ENCODE results near the gene INTS4. TPM values are rescaled to one million over a fixed set of nuclear protein-coding genes. Genes with fewer than 3 reads are reported as not detected.
"Not testable (repeated sequence)": the region's sequence is repeated elsewhere in the genome, so short reads cannot be mapped to it uniquely, and the experiment has no call there.

Gene INTS4
- total and polyA plus RNA-seq, 2 donors from 2014 or later, result 16.7 to 34.6 TPM

DNA sequence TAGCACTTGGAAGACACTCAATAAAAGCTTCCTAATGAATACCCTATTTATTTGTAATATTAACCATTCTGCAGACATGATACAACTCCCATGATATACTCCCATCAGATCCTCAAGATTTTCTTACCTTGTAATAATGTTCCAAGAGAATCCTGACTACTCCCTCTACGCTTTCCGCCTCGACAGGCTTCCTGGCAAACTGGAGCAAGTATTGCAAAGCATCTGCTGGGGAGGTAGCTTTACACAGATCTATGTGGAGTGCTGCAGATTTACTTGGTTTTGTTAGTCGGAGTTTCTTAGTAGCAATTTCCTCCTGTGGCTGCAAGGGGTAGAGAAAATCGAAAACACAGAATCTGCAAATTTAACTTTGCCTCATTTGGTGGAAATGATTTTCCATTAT lies 3.5 kb downstream of the INTS4 start:
- no peak for DNase-seq
- H3K27ac ChIP-seq (ENCODE audit: low read depth in 2 of 2, low read length in 2 of 2), result no peak overlapping the region
- no peak for FAIRE-seq
- intact Hi-C loops (cut with DNase I), result no loop called here
- H3K9me3 ChIP-seq (ENCODE audit: control insufficient read depth in 2 of 3, insufficient read depth in 1 of 3, low read length in 3 of 3), result no peaks in the 10 kb centered on the region
- H3K4me1 ChIP-seq (ENCODE audit: control insufficient read depth in 2 of 3, insufficient read depth in 2 of 3, low read depth in 1 of 3, low read length in 3 of 3), result peaks cover 6 to 11% (median 7%) of the 10 kb centered on the region in 3 donors
- H3K9ac ChIP-seq (ENCODE audit: low read length in 3 of 3), result no peak overlapping the region
- H3K36me3 ChIP-seq (ENCODE audit: control insufficient read depth in 2 of 3, insufficient read depth in 3 of 3, low read length in 3 of 3), result peaks cover 0 to 13% (median 7%) of the 10 kb centered on the region in 3 donors
- H3K27me3 ChIP-seq (ENCODE audit: control insufficient read depth, insufficient read depth, low read length), result no peaks in the 10 kb centered on the region
- H3K4me3 ChIP-seq (ENCODE audit: low read length in 3 of 3), result no peak overlapping the region
- no peak for TF ChIP-seq CTCF (IDR thresholded peaks at IDR 0.05; ENCODE audit: borderline replicate concordance, extremely low read depth, insufficient read depth)

GRCh38 chr11:77986456-77986855 lies 8.0 kb downstream of the INTS4 start:
- H3K4me1 ChIP-seq (ENCODE audit: control insufficient read depth in 2 of 3, insufficient read depth in 2 of 3, low read depth in 1 of 3, low read length in 3 of 3); intact Hi-C loops (cut with DNase I); H3K9ac ChIP-seq (ENCODE audit: low read length in 3 of 3); H3K27ac ChIP-seq (ENCODE audit: low read depth in 2 of 2, low read length in 2 of 2); H3K9me3 ChIP-seq (ENCODE audit: control insufficient read depth in 2 of 3, insufficient read depth in 1 of 3, low read length in 3 of 3); H3K4me3 ChIP-seq (ENCODE audit: low read length in 3 of 3); H3K27me3 ChIP-seq (ENCODE audit: control insufficient read depth, insufficient read depth, low read length); FAIRE-seq; DNase-seq: not testable (repeated sequence)
- H3K36me3 ChIP-seq (ENCODE audit: control insufficient read depth in 2 of 3, insufficient read depth in 3 of 3, low read length in 3 of 3), result peaks cover 0 to 16% (median 7%) of the 10 kb centered on the region in 3 donors

GRCh38 chr11:77981346-77981947 lies 13.0 kb downstream of the INTS4 start:
- H3K36me3 ChIP-seq (ENCODE audit: control insufficient read depth in 2 of 3, insufficient read depth in 3 of 3, low read length in 3 of 3), result peaks cover 4 to 17% (median 8%) of the 10 kb centered on the region in 3 donors
- no peak for FAIRE-seq
- H3K4me3 ChIP-seq (ENCODE audit: low read length in 3 of 3), result no peak overlapping the region

GRCh38 chr11:77968337-77968736 lies 26.1 kb downstream of the INTS4 start:
- Histone ChIP-seq H3K4me1 (ENCODE audit: control insufficient read depth in 2 of 3, insufficient read depth in 2 of 3, low read depth in 1 of 3, low read length in 3 of 3) (no peaks in the 10 kb centered on the region), H3K36me3 (ENCODE audit: control insufficient read depth in 2 of 3, insufficient read depth in 3 of 3, low read length in 3 of 3) (peaks cover 0 to 8% (median 3%) of the 10 kb centered on the region in 3 donors), H3K27me3 (ENCODE audit: control insufficient read depth, insufficient read depth, low read length) (no peaks in the 10 kb centered on the region), H3K27ac (ENCODE audit: low read depth in 2 of 2, low read length in 2 of 2) (no peak overlapping the region), H3K9me3 (ENCODE audit: control insufficient read depth in 2 of 3, insufficient read depth in 1 of 3, low read length in 3 of 3) (peaks cover 0 to under 1% (median 0%) of the 10 kb centered on the region in 3 donors), H3K4me3 (ENCODE audit: low read length in 3 of 3) (no peak overlapping the region), H3K9ac (ENCODE audit: low read length in 3 of 3) (no peak overlapping the region)
- intact Hi-C loops (cut with DNase I), result no loop called here
- TF ChIP-seq CTCF (IDR thresholded peaks at IDR 0.05; ENCODE audit: borderline replicate concordance, extremely low read depth, insufficient read depth), result no peak
- DNase-seq (no peak), FAIRE-seq (no peak)

More at GRCh38 chr11:77981346-77981947, 13.0 kb downstream of the INTS4 start:
- no peak for DNase-seq
- H3K9me3 ChIP-seq (ENCODE audit: control insufficient read depth in 2 of 3, insufficient read depth in 1 of 3, low read length in 3 of 3), result no peaks in the 10 kb centered on the region
- H3K27me3 ChIP-seq (ENCODE audit: control insufficient read depth, insufficient read depth, low read length), result no peaks in the 10 kb centered on the region
- no peak overlapping the region for H3K27ac ChIP-seq (ENCODE audit: low read depth in 2 of 2, low read length in 2 of 2)
- no peak overlapping the region for H3K9ac ChIP-seq (ENCODE audit: low read length in 3 of 3)
- no peaks in the 10 kb centered on the region for H3K4me1 ChIP-seq (ENCODE audit: control insufficient read depth in 2 of 3, insufficient read depth in 2 of 3, low read depth in 1 of 3, low read length in 3 of 3)
- no peak for TF ChIP-seq CTCF (IDR thresholded peaks at IDR 0.05; ENCODE audit: borderline replicate concordance, extremely low read depth, insufficient read depth)
- intact Hi-C loops (cut with DNase I), result no loop called here

Measured in kidney (tissue), 14 donors.